Mesenchymal stem cell (in vitro differentiated cells and primary cell): ENCODE results near the gene PAQR9.
A peak's percentile ranks its signal among the peaks of the same experiment; 100 is the strongest.

Experiments
- DNase-seq: peaks from one replicate; pipeline ENCODE4 v3.0.0-alpha.2; 2013
- H2AFZ ChIP-seq: one replicate; pipeline ENCODE4 v1.6.1; 2013; ENCODE audit warnings: low read depth, mild to moderate bottlenecking, control low read depth, inconsistent platforms, low read length, moderate library complexity
- H2AK5ac ChIP-seq: 2 replicates; pipeline ENCODE4 v1.6.1; 2013; ENCODE audit warnings: low read length, moderate library complexity, mild to moderate bottlenecking, inconsistent platforms; ENCODE audit not compliant: severe bottlenecking
- H2BK120ac ChIP-seq: one replicate; pipeline ENCODE4 v1.6.1; 2013; ENCODE audit warnings: low read depth, mild to moderate bottlenecking, inconsistent platforms, low read length, moderate library complexity
- H2BK12ac ChIP-seq, 2 experiments: one replicate each; pipeline ENCODE4 v1.6.1; 2013; ENCODE audit warnings: inconsistent platforms in 2 of 2, low read length in 2 of 2, mild to moderate bottlenecking in 2 of 2, moderate library complexity in 2 of 2, control low read depth in 1 of 2
- H2BK15ac ChIP-seq: one replicate; pipeline ENCODE4 v1.6.1; 2013; ENCODE audit warnings: mild to moderate bottlenecking, low read depth, inconsistent platforms; ENCODE audit not compliant: poor library complexity, severe bottlenecking
- H2BK5ac ChIP-seq: 2 replicates; pipeline ENCODE4 v1.6.1; 2013; ENCODE audit warnings: low read depth, mild to moderate bottlenecking, low read length, control low read depth, inconsistent platforms; ENCODE audit not compliant: poor library complexity, severe bottlenecking
- H3K14ac ChIP-seq, 2 experiments: one replicate each; pipeline ENCODE4 v1.6.1; 2013; ENCODE audit warnings: inconsistent platforms in 2 of 2, low read length in 2 of 2, control low read depth in 1 of 2, mild to moderate bottlenecking in 1 of 2, moderate library complexity in 1 of 2
- H3K18ac ChIP-seq, 2 experiments: one replicate each; pipeline ENCODE4 v1.6.1; 2013; ENCODE audit warnings: inconsistent platforms in 2 of 2, low read length in 2 of 2, control low read depth in 1 of 2, low read depth in 1 of 2, mild to moderate bottlenecking in 1 of 2
- H3K23ac ChIP-seq, 2 experiments: one replicate each; pipeline ENCODE4 v1.6.1; 2013; ENCODE audit warnings: inconsistent platforms in 2 of 2, low read length in 2 of 2, mild to moderate bottlenecking in 2 of 2, moderate library complexity in 2 of 2, control low read depth in 1 of 2
- H3K27ac ChIP-seq: 2 replicates; pipeline ENCODE4 v1.5.1; 2013; ENCODE audit warnings: mild to moderate bottlenecking, moderate library complexity, low read length, control low read depth, inconsistent platforms; ENCODE audit not compliant: poor library complexity, severe bottlenecking
- H3K27me3 ChIP-seq, 2 experiments: 2 replicates each; pipeline versions ENCODE4 v1.6.1 to v1.7.0; 2013; ENCODE audit warnings: low read length in 2 of 2, mild to moderate bottlenecking in 2 of 2, moderate library complexity in 2 of 2, control low read depth in 1 of 2, inconsistent platforms in 1 of 2; ENCODE audit not compliant: control insufficient read depth in 1 of 2, insufficient read depth in 1 of 2
- H3K36me3 ChIP-seq, 2 experiments: 2 replicates each; pipeline versions ENCODE4 v1.6.1 to v1.7.0; 2013; ENCODE audit warnings: low read length in 2 of 2, control low read depth in 1 of 2, inconsistent platforms in 1 of 2, low read depth in 1 of 2, mild to moderate bottlenecking in 1 of 2; ENCODE audit not compliant: insufficient read depth in 2 of 2, control insufficient read depth in 1 of 2
- H3K4ac ChIP-seq, 2 experiments: one replicate each; pipeline ENCODE4 v1.6.1; 2013; ENCODE audit warnings: inconsistent platforms in 2 of 2, low read length in 2 of 2, mild to moderate bottlenecking in 2 of 2, moderate library complexity in 2 of 2, control low read depth in 1 of 2, low read depth in 1 of 2
- H3K4me1 ChIP-seq: 2 replicates; pipeline ENCODE4 v1.6.1; 2013; ENCODE audit warnings: low read depth, low read length, control low read depth; ENCODE audit not compliant: control insufficient read depth, insufficient read depth
- H3K4me2 ChIP-seq: 2 replicates; pipeline ENCODE4 v1.6.1; 2013; ENCODE audit warnings: low read length, mild to moderate bottlenecking, inconsistent platforms; ENCODE audit not compliant: poor library complexity, severe bottlenecking
- H3K4me3 ChIP-seq, 2 experiments: 2 replicates each; pipeline versions ENCODE4 v1.5.1 to v1.7.0; 2013; ENCODE audit warnings: low read length in 2 of 2, mild to moderate bottlenecking in 2 of 2, control low read depth in 1 of 2, low read depth in 1 of 2; ENCODE audit not compliant: insufficient read depth in 1 of 2
- H3K79me1 ChIP-seq: replicated peaks from 2 replicates; pipeline ENCODE4 v1.6.1; 2013; ENCODE audit warnings: mild to moderate bottlenecking, control low read depth, low read length, inconsistent platforms; ENCODE audit not compliant: poor library complexity, severe bottlenecking
- H3K9ac ChIP-seq: 2 replicates; pipeline ENCODE4 v1.7.0; 2013; ENCODE audit warnings: mild to moderate bottlenecking, low read length, moderate library complexity
- H3K9me3 ChIP-seq: 2 replicates; pipeline ENCODE4 v1.7.0; 2013; ENCODE audit warnings: mild to moderate bottlenecking, low read length; ENCODE audit not compliant: control insufficient read depth
- H4K8ac ChIP-seq: one replicate; pipeline ENCODE4 v1.6.1; 2013; ENCODE audit warnings: inconsistent platforms, mild to moderate bottlenecking, low read length, moderate library complexity
- H4K91ac ChIP-seq: one replicate; pipeline ENCODE4 v1.6.1; 2013; ENCODE audit warnings: mild to moderate bottlenecking, low read length, inconsistent platforms
- WGBS: methylation state at CpG from one replicate; pipeline ENCODE4 v1.1.7; 2013; ENCODE audit warnings: mixed read lengths; 5-methylcytosine and 5-hydroxymethylcytosine counted together

Gene PAQR9

GRCh38 chr3:142952272-142953193 lies 10.9 kb downstream of the PAQR9 start:
- no peak overlapping the region for H3K23ac ChIP-seq
- no peak overlapping the region for H2AK5ac ChIP-seq
- no peak overlapping the region for H3K4me2 ChIP-seq
- no peak overlapping the region for H3K9ac ChIP-seq
- H4K8ac ChIP-seq, result no peak overlapping the region
- H2BK12ac ChIP-seq, result no peak overlapping the region
- 95% methylated on average over 3 of the region's 8 CpGs for WGBS
- H3K18ac ChIP-seq, result no peak overlapping the region
- H3K4ac ChIP-seq, result no peak overlapping the region
- no peaks in the 10 kb centered on the region for H3K9me3 ChIP-seq
- no peak overlapping the region for H2BK5ac ChIP-seq
- H3K79me1 ChIP-seq, result no peaks in the 10 kb centered on the region
- no peak overlapping the region for H4K91ac ChIP-seq
- no peak overlapping the region for H3K14ac ChIP-seq
- H2AFZ ChIP-seq, result no peak overlapping the region
- peaks cover 0 to 7% of the 10 kb centered on the region in 2 experiments for H3K27me3 ChIP-seq
- H3K4me1 ChIP-seq, result peaks cover under 1% of the 10 kb centered on the region
- no peak overlapping the region for H3K27ac ChIP-seq
- H3K36me3 ChIP-seq, result no peaks in the 10 kb centered on the region
- no peak for DNase-seq
- H2BK120ac ChIP-seq, result no peak overlapping the region
- H2BK15ac ChIP-seq, result no peak overlapping the region
- no peak overlapping the region for H3K4me3 ChIP-seq

- no peak overlapping the region for H2BK120ac ChIP-seq
- H3K9ac ChIP-seq, result no peak overlapping the region
- H3K14ac ChIP-seq, result no peak overlapping the region
- no peak overlapping the region for H2BK5ac ChIP-seq
- H2AFZ ChIP-seq, result no peak overlapping the region
- H3K4me1 ChIP-seq, result peaks cover 4% of the 10 kb centered on the region
- peaks cover 0 to 14% of the 10 kb centered on the region in 2 experiments for H3K27me3 ChIP-seq
- H4K8ac ChIP-seq, result no peak overlapping the region
- no peak overlapping the region for H3K18ac ChIP-seq
- no peaks in the 10 kb centered on the region for H3K36me3 ChIP-seq
- H2AK5ac ChIP-seq, result no peak overlapping the region
- H3K23ac ChIP-seq, result no peak overlapping the region
- no peaks in the 10 kb centered on the region for H3K79me1 ChIP-seq
- no peak overlapping the region for H2BK15ac ChIP-seq
- H3K27ac ChIP-seq, result no peak overlapping the region
- H3K4ac ChIP-seq, result no peak overlapping the region
- no peak overlapping the region for H4K91ac ChIP-seq
- 96% methylated on average over 2 of the region's 2 CpGs for WGBS
- no peak overlapping the region for H3K4me3 ChIP-seq
- no peak for DNase-seq
- H3K4me2 ChIP-seq, result no peak overlapping the region
- H3K9me3 ChIP-seq, result no peaks in the 10 kb centered on the region
- H2BK12ac ChIP-seq, result no peak overlapping the region
These were observed 11.7 kb downstream of the PAQR9 start for GRCh38 chr3:142951794-142952193.

DNA sequence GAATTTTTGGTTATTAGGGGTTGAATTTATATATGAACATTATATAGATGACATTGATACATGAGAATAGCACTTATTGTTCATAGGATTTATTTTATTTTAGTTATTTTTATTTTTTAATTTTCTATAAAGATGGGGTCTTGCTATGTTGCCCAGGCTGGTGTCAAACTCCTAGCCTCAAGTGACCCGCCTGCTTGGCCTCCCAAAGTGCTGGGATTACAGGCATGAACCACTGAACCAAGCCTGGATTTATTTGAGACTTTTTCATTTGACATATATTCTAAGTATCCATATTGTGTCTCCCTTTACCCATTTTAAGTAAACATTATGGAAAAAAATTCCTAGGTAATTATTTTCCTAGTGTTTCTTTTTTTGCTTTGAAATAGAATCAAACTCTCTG lies 12.5 kb downstream of the PAQR9 start:
- H2BK12ac ChIP-seq, result no peak overlapping the region
- H3K27ac ChIP-seq, result no peak overlapping the region
- no peaks in the 10 kb centered on the region for H3K36me3 ChIP-seq
- H3K4me3 ChIP-seq, result no peak overlapping the region
- H2BK15ac ChIP-seq, result no peak overlapping the region
- no peak overlapping the region for H3K23ac ChIP-seq
- H4K91ac ChIP-seq, result no peak overlapping the region
- WGBS, result 57% methylated on average over 1 of the region's 1 CpG
- peaks cover 4% of the 10 kb centered on the region for H3K4me1 ChIP-seq
- H2BK120ac ChIP-seq, result no peak overlapping the region
- H3K14ac ChIP-seq, result no peak overlapping the region
- no peak overlapping the region for H3K4me2 ChIP-seq
- H3K9me3 ChIP-seq, result no peaks in the 10 kb centered on the region
- H2BK5ac ChIP-seq, result no peak overlapping the region
- H3K18ac ChIP-seq, result no peak overlapping the region
- DNase-seq, result no peak
- no peaks in the 10 kb centered on the region for H3K79me1 ChIP-seq
- H3K4ac ChIP-seq, result no peak overlapping the region
- no peak overlapping the region for H4K8ac ChIP-seq
- H3K9ac ChIP-seq, result no peak overlapping the region
- no peak overlapping the region for H2AFZ ChIP-seq
- H2AK5ac ChIP-seq, result no peak overlapping the region
- H3K27me3 ChIP-seq, result peaks cover 0 to 18% of the 10 kb centered on the region in 2 experiments

DNA sequence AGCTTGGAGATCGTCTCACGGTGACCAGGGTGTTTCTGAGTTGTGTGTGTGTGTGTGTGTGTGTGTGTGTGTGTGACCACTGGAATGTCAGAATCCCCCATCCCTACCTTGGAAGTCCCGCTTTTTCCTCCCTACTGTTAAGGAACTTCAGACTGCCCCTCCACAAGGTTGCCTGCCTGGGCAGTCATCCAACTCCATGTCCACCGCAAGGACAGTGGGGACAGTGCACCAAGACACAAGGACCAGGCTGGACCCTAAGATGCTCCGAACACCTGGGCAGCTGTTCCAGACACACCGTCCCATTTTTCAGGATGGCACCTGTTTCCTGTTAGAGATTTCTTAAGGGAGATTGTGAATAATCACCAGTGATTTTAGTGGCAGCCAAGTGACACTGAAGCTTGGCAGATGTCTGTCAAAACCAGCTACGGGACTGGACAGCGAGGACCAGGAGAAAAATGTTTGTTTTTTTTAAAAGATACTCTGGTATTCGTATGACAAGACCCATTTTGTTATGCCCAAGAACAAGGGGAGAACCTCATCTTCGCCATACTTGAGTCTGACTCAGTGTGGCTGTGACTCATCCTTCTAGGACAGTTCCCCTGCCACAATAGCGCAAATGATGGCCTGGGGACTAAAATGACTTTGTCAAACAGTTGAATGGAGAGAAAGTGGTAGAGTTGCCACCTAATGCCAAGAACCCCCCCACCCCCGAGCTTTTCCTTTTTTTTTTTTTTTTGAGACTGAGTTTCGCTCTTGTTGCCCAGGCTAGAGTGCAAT lies 15.5 kb downstream of the PAQR9 start:
- no peak overlapping the region for H3K4me2 ChIP-seq
- no peak overlapping the region for H3K27ac ChIP-seq
- H4K91ac ChIP-seq, result no peak overlapping the region
- no peak overlapping the region for H3K18ac ChIP-seq
- H3K27me3 ChIP-seq, result peaks cover 0 to 18% of the 10 kb centered on the region in 2 experiments
- no peak overlapping the region for H3K4ac ChIP-seq
- H3K14ac ChIP-seq, result no peak overlapping the region
- no peaks in the 10 kb centered on the region for H3K36me3 ChIP-seq
- H3K4me3 ChIP-seq, result peak overlapping the region in 1 of 2 experiments; percentile 48
- no peaks in the 10 kb centered on the region for H3K9me3 ChIP-seq
- no peak overlapping the region for H4K8ac ChIP-seq
- peaks cover 4% of the 10 kb centered on the region for H3K4me1 ChIP-seq
- H2BK15ac ChIP-seq, result no peak overlapping the region
- H2AFZ ChIP-seq, result no peak overlapping the region
- no peak for DNase-seq
- WGBS, result 84% methylated on average over 9 of the region's 13 CpGs
- no peak overlapping the region for H2BK120ac ChIP-seq
- H2AK5ac ChIP-seq, result no peak overlapping the region
- H3K79me1 ChIP-seq, result no peaks in the 10 kb centered on the region
- H3K23ac ChIP-seq, result no peak overlapping the region
- no peak overlapping the region for H3K9ac ChIP-seq
- H2BK5ac ChIP-seq, result no peak overlapping the region
- H2BK12ac ChIP-seq, result no peak overlapping the region
